Esophagus (tissue), 2 donors: Measurements from ENCODE around the gene AOC3. TPM values are rescaled to one million over a fixed set of nuclear protein-coding genes. Genes with fewer than 3 reads are reported as not detected.
"Not testable (repeated sequence)": the region's sequence is repeated elsewhere in the genome, so short reads cannot be mapped to it uniquely, and the experiment has no call there.

Source experiments
- H3K27ac ChIP-seq, 2 donors: one replicate each; pipeline ENCODE4 v1.5.1; 2013; ENCODE audit warnings: low read depth in 2 of 2, mild to moderate bottlenecking in 2 of 2, inconsistent platforms in 1 of 2, low read length in 1 of 2, moderate library complexity in 1 of 2
- H3K27me3 ChIP-seq, 2 donors: one replicate each; pipeline ENCODE4 v1.6.1; 2013; ENCODE audit warnings: low read length in 2 of 2, control low read depth in 1 of 2, mild to moderate bottlenecking in 1 of 2; ENCODE audit not compliant: insufficient read depth in 2 of 2, control insufficient read depth in 1 of 2
- H3K36me3 ChIP-seq, 2 donors: one replicate each; pipeline ENCODE4 v1.6.1; 2013; ENCODE audit warnings: low read length in 1 of 2; ENCODE audit not compliant: control insufficient read depth in 2 of 2, insufficient read depth in 2 of 2
- H3K4me1 ChIP-seq, 2 donors: one replicate each; pipeline ENCODE4 v1.6.1; 2013; ENCODE audit warnings: low read length in 1 of 2; ENCODE audit not compliant: control insufficient read depth in 2 of 2, insufficient read depth in 2 of 2
- H3K4me3 ChIP-seq, 2 donors: one replicate each; pipeline ENCODE4 v1.5.1; 2013; ENCODE audit warnings: low read length in 2 of 2, mild to moderate bottlenecking in 2 of 2, low read depth in 1 of 2, moderate library complexity in 1 of 2
- H3K9me3 ChIP-seq, 2 donors: one replicate each; pipeline ENCODE4 v1.6.1; 2013; ENCODE audit warnings: mild to moderate bottlenecking in 2 of 2, low read depth in 1 of 2, low read length in 1 of 2, moderate library complexity in 1 of 2; ENCODE audit not compliant: control insufficient read depth in 2 of 2, insufficient read depth in 1 of 2
- WGBS, 2 donors: extraction: QIAGEN DNeasy Blood & Tissue Kit; methylation state at CpG; one replicate each; pipeline ENCODE4 v1.1.7; 2013; 5-methylcytosine and 5-hydroxymethylcytosine counted together
- polyA plus RNA-seq, 2 donors: library from polyadenylated mRNA; stranded (reverse); fragments of 200-250 nt; gene quantifications; one replicate each; pipeline ENCODE4 v1.2.3, GENCODE V29; 2013
- donor health status: healthy with polysubstance abuse.
- donor health status: Bipolar disorder and iron deficiency.

The AOC3 gene
- polyA plus RNA-seq, 2 donors: 9.7 to 25.3 TPM

DNA sequence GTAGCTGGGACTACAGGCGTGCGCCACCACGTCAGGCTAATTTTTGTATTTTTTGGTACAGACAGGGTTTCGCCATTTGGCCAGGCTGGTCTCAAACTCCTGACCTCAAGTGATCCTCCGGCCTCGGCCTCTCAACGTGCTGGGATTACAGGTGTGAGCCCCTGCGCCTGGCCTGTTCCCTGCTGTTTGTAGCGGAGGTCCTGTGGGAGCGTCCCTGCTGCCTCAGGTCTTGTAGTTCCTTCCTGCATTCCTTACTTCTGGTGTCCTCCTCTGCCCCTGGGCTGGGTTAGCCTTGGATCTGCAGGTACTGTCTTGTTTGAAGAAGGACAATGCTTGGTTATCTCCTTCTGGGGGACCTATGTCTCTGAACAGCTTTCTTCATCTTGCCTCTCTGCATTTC lies 26.0 kb downstream of the AOC3 start:
- Histone ChIP-seq H3K4me3 (no peak overlapping the region), H3K4me1 (no peaks in the 10 kb centered on the region), H3K36me3 (no peaks in the 10 kb centered on the region), H3K27me3 (peaks cover 0 to 4% of the 10 kb centered on the region in 2 donors), H3K9me3 (no peaks in the 10 kb centered on the region), H3K27ac (no peak overlapping the region)
- 92 to 97% methylated on average over 10 of the region's 10 CpGs for WGBS, 2 donors

DNA sequence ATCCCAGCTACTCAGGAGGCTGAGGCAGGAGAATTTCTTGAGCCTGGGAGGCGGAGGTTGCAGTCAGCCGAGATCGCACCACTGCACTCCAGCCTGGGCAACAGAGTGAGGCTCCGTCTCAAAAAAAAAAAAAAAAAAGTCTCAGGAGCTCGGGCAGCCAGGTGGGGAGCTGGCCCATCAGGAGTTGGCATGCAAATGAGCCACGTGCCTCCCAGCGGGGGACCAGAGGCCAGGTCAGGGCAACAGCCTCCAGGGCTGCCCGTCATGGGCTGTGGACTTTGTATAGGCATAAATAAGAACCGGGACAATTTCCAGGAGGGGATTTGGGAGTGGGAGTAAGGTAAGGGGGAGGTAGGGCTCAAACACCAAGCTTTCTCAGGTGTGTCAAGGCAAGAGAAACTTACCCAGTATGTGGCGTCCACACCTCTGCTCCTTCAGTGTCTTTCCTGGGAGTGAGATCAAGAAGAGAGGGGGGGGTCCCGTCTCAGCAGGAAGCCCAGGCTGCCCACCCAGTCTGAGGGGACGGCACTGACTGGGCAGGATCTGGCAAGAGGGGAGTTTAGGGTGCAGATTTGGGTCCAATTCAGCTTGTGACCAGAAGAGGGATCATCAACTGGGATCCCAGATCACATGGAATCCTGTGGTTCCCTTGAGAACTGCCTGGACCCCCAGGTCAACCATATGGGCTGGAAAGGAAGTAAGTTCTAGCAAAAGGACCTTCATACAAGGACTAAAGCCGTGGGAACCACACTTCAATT lies 27.3 kb downstream of the AOC3 start:
- no peaks in the 10 kb centered on the region for H3K27me3 ChIP-seq
- 39 to 46% methylated on average over 12 to 13 of the region's 13 CpGs for WGBS, 2 donors
- no peaks in the 10 kb centered on the region for H3K36me3 ChIP-seq
- H3K4me3 ChIP-seq: no peak overlapping the region
- H3K9me3 ChIP-seq: no peaks in the 10 kb centered on the region
- no peak overlapping the region for H3K27ac ChIP-seq
- no peaks in the 10 kb centered on the region for H3K4me1 ChIP-seq

DNA sequence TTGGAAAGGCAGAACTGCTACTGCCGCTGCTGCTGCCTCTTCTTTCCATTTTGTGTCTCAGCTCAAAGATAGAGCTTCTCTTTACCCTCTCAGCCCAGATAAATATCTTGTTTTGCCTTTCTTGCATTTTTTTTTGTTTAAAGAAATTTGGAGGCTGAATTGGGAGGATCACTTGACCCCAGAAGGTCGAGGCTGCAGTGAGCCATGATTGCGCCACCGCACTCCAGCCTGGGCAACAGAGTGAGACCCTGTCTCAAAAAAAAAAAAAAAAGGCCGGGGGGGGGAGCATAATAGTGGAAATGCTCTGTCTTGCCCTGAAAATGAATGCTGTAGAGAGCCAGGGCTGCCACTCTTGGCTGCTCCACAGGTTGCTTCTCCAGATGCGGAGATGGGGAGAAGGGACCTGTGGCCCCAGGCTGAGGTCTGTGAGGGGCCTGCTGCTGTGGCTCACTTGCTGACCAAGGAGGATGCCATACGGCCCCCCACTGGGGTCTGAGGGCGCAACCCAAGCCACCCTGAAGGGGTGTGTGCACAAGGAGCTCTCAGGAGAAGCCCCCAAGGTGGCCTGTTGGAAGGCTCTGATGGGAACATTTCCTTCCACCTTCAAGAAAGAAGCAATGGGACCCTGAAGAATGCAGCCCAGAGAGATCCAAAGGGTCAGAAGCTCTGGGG lies 28.1 kb downstream of the AOC3 start:
- H3K27ac ChIP-seq: no peak overlapping the region
- H3K4me1 ChIP-seq: no peaks in the 10 kb centered on the region
- WGBS, 2 donors: 80 to 85% methylated on average over 8 of the region's 8 CpGs
- no peaks in the 10 kb centered on the region for H3K27me3 ChIP-seq
- H3K4me3 ChIP-seq: no peak overlapping the region
- no peaks in the 10 kb centered on the region for H3K9me3 ChIP-seq
- no peaks in the 10 kb centered on the region for H3K36me3 ChIP-seq

DNA sequence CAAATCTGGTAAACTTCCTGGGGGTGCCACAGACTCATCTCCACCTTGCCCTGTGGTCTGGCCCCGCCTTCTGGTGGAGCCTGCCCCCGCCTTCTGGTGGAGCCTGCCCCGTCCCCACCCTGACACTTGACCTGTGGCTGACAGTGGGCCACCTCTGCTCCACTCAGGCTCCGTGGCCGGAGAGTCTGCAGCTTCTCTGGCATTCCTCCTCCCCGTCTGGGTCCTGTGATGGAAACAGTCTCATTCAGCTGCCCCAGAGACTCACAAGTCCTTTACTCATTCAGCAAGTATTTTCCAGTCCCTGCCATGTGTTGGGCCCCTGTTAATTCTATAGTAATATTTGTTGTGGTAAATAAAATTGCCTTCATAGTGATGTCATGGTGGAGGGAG lies 28.6 kb downstream of the AOC3 start:
- H3K27ac ChIP-seq: no peak overlapping the region
- H3K9me3 ChIP-seq: no peaks in the 10 kb centered on the region
- H3K4me3 ChIP-seq: no peak overlapping the region
- no peaks in the 10 kb centered on the region for H3K27me3 ChIP-seq
- WGBS, 2 donors: 59 to 65% methylated on average over 6 of the region's 6 CpGs
- H3K4me1 ChIP-seq: no peaks in the 10 kb centered on the region
- H3K36me3 ChIP-seq: no peaks in the 10 kb centered on the region

GRCh38 chr17:42880776-42881310 lies 29.8 kb downstream of the AOC3 start:
- 79 to 87% methylated on average over 5 of the region's 5 CpGs for WGBS, 2 donors
- no peaks in the 10 kb centered on the region for H3K36me3 ChIP-seq
- H3K4me3 ChIP-seq: no peak overlapping the region
- H3K4me1 ChIP-seq: no peaks in the 10 kb centered on the region
- H3K9me3 ChIP-seq: no peaks in the 10 kb centered on the region
- H3K27me3 ChIP-seq: no peaks in the 10 kb centered on the region
- no peak overlapping the region for H3K27ac ChIP-seq

DNA sequence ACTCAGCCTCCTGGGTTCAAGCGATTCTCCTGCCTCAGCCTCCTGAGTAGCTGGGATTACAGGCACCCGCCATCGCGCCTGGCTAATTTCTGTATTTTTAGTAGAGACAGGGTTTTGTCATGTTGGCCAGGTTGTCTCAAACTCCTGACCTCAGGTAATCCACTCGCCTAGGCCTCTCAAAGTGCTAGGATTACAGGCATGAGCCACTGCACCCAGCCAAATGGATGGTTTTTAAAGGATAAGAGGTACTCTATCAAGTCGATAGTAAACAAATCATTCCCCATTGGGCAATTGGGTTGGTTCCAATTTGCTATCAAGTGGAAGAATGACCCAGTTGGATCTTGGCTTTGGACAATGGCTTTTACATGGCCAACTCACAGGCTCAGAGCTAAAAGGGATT lies 30.7 kb downstream of the AOC3 start:
- H3K4me3 ChIP-seq, H3K27me3 ChIP-seq, H3K27ac ChIP-seq, H3K9me3 ChIP-seq, H3K4me1 ChIP-seq, H3K36me3 ChIP-seq: not testable (repeated sequence)
- WGBS, 2 donors: 85 to 86% methylated on average over 6 of the region's 6 CpGs

DNA sequence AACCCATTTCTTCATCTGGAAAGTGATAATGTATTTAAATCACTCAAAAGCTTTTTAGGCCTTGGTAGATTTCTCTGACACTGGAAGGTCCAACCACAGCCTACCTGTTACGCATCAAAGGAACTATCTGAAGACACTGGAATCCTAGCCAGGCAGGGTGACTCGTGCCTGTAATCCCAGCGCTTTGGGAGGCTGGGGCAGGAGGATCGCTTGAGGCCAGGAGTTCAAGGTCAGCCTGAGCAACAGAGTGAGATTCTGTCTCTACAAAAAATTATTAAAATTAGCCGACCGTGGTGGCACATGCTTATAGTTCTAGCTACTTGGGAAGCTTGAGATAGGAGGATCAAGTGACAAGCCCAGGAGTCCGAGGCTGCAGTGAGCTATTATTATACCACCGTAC lies 31.2 kb downstream of the AOC3 start:
- no peaks in the 10 kb centered on the region for H3K36me3 ChIP-seq
- WGBS, 2 donors: 86 to 89% methylated on average over 8 of the region's 8 CpGs
- H3K4me3 ChIP-seq: no peak overlapping the region
- no peak overlapping the region for H3K27ac ChIP-seq
- H3K4me1 ChIP-seq: no peaks in the 10 kb centered on the region
- no peaks in the 10 kb centered on the region for H3K9me3 ChIP-seq
- no peaks in the 10 kb centered on the region for H3K27me3 ChIP-seq

- no peak overlapping the region for H3K4me3 ChIP-seq
- H3K27ac ChIP-seq: no peak overlapping the region
- H3K9me3 ChIP-seq: no peaks in the 10 kb centered on the region
- WGBS, 2 donors: 82 to 83% methylated on average over 7 of the region's 7 CpGs
- no peaks in the 10 kb centered on the region for H3K36me3 ChIP-seq
- no peaks in the 10 kb centered on the region for H3K27me3 ChIP-seq
- no peaks in the 10 kb centered on the region for H3K4me1 ChIP-seq
Measured at GRCh38 chr17:42883802-42884558, 33.0 kb downstream of the AOC3 start.

- not testable (repeated sequence) for H3K27me3 ChIP-seq, H3K27ac ChIP-seq, H3K9me3 ChIP-seq, H3K4me1 ChIP-seq, H3K36me3 ChIP-seq, H3K4me3 ChIP-seq
- 90 to 94% methylated on average over 3 of the region's 3 CpGs for WGBS, 2 donors
Measured at GRCh38 chr17:42885806-42886205, 34.8 kb downstream of the AOC3 start.
